IPS-18c (cell line): ENCODE measurements around the gene TULP1.

Source experiments
- H3K4me3 ChIP-seq: 2 replicates; pipeline ENCODE4 v1.7.0; 2013; ENCODE audit warnings: low read depth, mild to moderate bottlenecking, low read length, moderate library complexity; ENCODE audit not compliant: insufficient read depth
- H3K9me3 ChIP-seq: one replicate; pipeline ENCODE4 v1.6.1; 2013; ENCODE audit warnings: mild to moderate bottlenecking, low read length, moderate library complexity; ENCODE audit not compliant: control insufficient read depth, insufficient read depth

TULP1 gene

GRCh38 chr6:35476004-35476403 is 36.7 kb downstream of the TULP1 start:
- H3K9me3 ChIP-seq: no peaks in the 10 kb centered on the region
- H3K4me3 ChIP-seq: no peak overlapping the region

GRCh38 chr6:35475573-35475972 is 37.1 kb downstream of the TULP1 start:
- Histone ChIP-seq H3K9me3 (no peaks in the 10 kb centered on the region), H3K4me3 (no peak overlapping the region)

- Histone ChIP-seq H3K9me3 (no peaks in the 10 kb centered on the region), H3K4me3 (no peak overlapping the region)
Observed at GRCh38 chr6:35474942-35475570, 37.6 kb downstream of the TULP1 start.

- H3K4me3 ChIP-seq: no peak overlapping the region
- H3K9me3 ChIP-seq: no peaks in the 10 kb centered on the region
Observed at GRCh38 chr6:35474131-35474941, 38.4 kb downstream of the TULP1 start.

GRCh38 chr6:35473850-35474130 is 38.9 kb downstream of the TULP1 start:
- no peaks in the 10 kb centered on the region for H3K9me3 ChIP-seq
- H3K4me3 ChIP-seq: no peak overlapping the region

- H3K4me3 ChIP-seq: no peak overlapping the region
- H3K9me3 ChIP-seq: no peaks in the 10 kb centered on the region
Observed at GRCh38 chr6:35473075-35473849, 39.4 kb downstream of the TULP1 start.

GRCh38 chr6:35471836-35472345 is 40.8 kb downstream of the TULP1 start:
- Histone ChIP-seq H3K4me3 (no peak overlapping the region), H3K9me3 (no peaks in the 10 kb centered on the region)

- H3K9me3 ChIP-seq: no peaks in the 10 kb centered on the region
- H3K4me3 ChIP-seq: no peak overlapping the region
Observed at GRCh38 chr6:35470663-35471120, 42.0 kb downstream of the TULP1 start.

- H3K4me3 ChIP-seq: peak overlapping the region; percentile 100
- H3K9me3 ChIP-seq: no peaks in the 10 kb centered on the region
Observed at GRCh38 chr6:35469751-35470662, 42.7 kb downstream of the TULP1 start.

- Histone ChIP-seq H3K9me3 (no peaks in the 10 kb centered on the region), H3K4me3 (peak overlapping the region; percentile 100)
Observed at GRCh38 chr6:35468980-35469750, 43.5 kb downstream of the TULP1 start.

GRCh38 chr6:35468181-35468979 is 44.3 kb downstream of the TULP1 start, which contains the start of gene RPL10A:
RPL10A (plus strand) TSS chr6:35468401; CDS start chr6:35468435, 34 bp downstream.
- Histone ChIP-seq H3K9me3 (no peaks in the 10 kb centered on the region), H3K4me3 (peak within 1 kb of the TSS; percentile 100)

GRCh38 chr6:35465646-35466045 is 47.0 kb downstream of the TULP1 start:
- Histone ChIP-seq H3K4me3 (no peak overlapping the region), H3K9me3 (no peaks in the 10 kb centered on the region)

GRCh38 chr6:35463292-35463691 is 49.4 kb downstream of the TULP1 start:
- H3K4me3 ChIP-seq: no peak overlapping the region
- H3K9me3 ChIP-seq: no peaks in the 10 kb centered on the region

GRCh38 chr6:35461270-35461669 is 51.4 kb downstream of the TULP1 start:
- Histone ChIP-seq H3K4me3 (no peak overlapping the region), H3K9me3 (no peaks in the 10 kb centered on the region)

GRCh38 chr6:35457907-35458306 is 54.8 kb downstream of the TULP1 start:
- Histone ChIP-seq H3K9me3 (no peaks in the 10 kb centered on the region), H3K4me3 (no peak overlapping the region)
